Measurements from ENCODE around the gene EFHB. TPM values are rescaled to one million over a fixed set of nuclear protein-coding genes. Genes with fewer than 3 reads are reported as not detected.

The EFHB gene, protein sequence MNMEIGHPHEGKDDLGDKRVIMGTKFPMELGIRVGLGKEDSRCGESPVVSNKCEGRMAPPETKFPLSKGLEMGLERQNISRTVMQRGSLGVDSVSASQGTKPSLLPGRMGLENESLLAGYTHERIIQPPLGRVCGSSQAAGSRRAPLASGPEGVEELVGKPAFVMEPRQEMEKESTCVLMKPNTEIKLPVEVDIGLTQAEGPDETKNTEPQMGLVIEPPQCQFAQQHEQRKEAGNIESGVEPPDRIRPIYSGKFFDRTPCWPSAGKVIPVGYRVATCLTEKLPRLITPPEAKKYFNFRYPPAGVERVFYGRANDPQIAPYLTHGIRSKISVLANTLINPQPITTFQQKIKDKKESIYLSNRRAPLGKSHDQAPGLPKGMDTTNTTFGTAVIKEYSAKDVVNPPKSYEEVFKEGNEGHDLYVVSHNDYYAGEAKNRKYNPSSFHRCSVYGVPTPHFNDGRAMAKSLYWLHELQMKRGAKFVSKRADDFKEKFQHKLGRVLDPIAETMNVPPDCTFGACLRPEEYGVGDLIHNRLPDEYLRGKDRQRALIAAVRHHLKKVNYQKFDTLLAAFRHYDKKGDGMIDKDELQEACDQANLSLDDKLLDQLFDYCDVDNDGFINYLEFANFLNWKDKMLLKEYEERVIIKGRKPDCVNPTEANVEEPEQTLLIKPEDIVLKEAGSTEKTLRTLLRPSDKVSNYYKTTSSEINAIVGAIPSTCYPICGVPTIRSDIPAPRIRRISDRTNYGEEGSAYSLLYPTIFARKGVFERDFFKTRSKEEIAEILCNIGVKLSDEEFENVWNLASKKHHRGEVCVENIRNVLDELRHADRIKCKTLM
- total RNA-seq (2021; ENCODE audit: unreplicated experiment) (0.30 TPM), Bru-seq, nascent RNA (percentile 34 among the genes with signal in this experiment), BruChase-seq, experiment 1, labeled RNA remaining after a 6-hour chase (percentile 20 among the genes with signal in this experiment), BruChase-seq, experiment 2, labeled RNA remaining after a 2-hour chase (percentile 22 among the genes with signal in this experiment)
- 0.80 and 0.90 TPM in 2 replicates for polyA plus RNA-seq (2012)
- long read RNA-seq: 0 reads

DNA sequence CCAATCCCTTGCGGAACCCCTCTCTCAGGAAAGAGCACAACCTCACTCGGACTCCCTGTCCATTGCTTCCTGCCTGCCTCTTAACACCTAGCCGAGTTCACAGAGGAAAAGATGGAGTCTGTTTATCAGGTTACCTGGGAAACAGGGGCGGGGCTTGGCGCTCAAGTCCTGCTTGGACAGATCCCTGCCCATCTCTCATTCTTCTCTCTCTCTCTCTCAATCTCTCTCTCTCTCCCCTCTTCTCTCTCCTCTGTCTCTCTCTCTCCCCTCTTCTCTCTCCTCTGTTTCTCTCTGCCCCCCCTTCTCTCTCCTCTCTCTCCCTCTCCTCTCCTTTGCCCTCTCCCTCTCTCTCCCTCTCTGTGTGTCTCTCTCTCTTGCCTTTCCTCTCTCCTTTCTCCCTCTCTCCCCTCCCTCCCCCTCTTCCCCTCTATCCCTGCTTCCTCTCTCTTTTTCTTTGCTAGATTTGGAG lies at the start of gene EFHB:
Gene EFHB (minus strand): TSS at position 120 of the 469 bp plus-strand sequence. CDS start 199 bp downstream, outside the sequence.
- ATAC-seq (peak; percentile 87), DNase-seq (ENCODE audit: low read depth, low spot score) (peak; percentile 39)
- Histone ChIP-seq H3K4me1 (ENCODE audit: control insufficient read depth in 1 of 2, insufficient read depth in 2 of 2, low read length in 2 of 2) (peaks cover 0 to 16% of the 10 kb centered on the region in 2 experiments; a peak in 2 of 4 replicates), H3K36me3 (ENCODE audit: control insufficient read depth in 1 of 2, insufficient read depth in 2 of 2, low read length in 2 of 2) (no peaks in the 10 kb centered on the region), H4K20me1 (ENCODE audit: insufficient read depth) (no peaks in the 10 kb centered on the region), H3K9me3 (ENCODE audit: control insufficient read depth in 1 of 2, insufficient read depth in 1 of 2, low read depth in 1 of 2, low read length in 2 of 2) (no peaks in the 10 kb centered on the region), H3K27me3 (ENCODE audit: insufficient read depth, low read length) (no peaks in the 10 kb centered on the region), H3K4me2 (ENCODE audit: low read length) (peak within 1 kb of the TSS; percentile 34; the same call in 1 of the 2 replicates), H3K27ac (ENCODE audit: low read depth, low read length) (no peak within 1 kb of the TSS), H2AFZ (ENCODE audit: low read depth, low read length, poor library complexity, severe bottlenecking) (peak within 1 kb of the TSS; percentile 94), H3K9me2 (ENCODE audit: insufficient read depth) (no peaks in the 10 kb centered on the region), H3K79me2 (ENCODE audit: insufficient read depth, low read length) (no peaks in the 10 kb centered on the region), H3K4me3 (replicated peaks in 1 of 2; ENCODE audit: low read depth in 1 of 2, low read length in 2 of 2) (no peak within 1 kb of the TSS), H3K9ac (ENCODE audit: low read length) (no peak within 1 kb of the TSS)
- no peak for TF ChIP-seq EGR1 (IDR thresholded peaks at IDR 0.05; ENCODE audit: low read depth)
- CTCF ChIA-PET: no interaction called here
- no TSS peak for BruUV-seq (replicated peaks)
- POLR2A ChIA-PET: no interaction called here
- RAD21 ChIA-PET (ENCODE audit: low non-redundant PET in 1 of 2, low total read pairs in 2 of 2, uncharacterized antibody in 2 of 2, unreplicated experiment in 2 of 2): no interaction called here
- intact Hi-C loops (cut with micrococcal nuclease): no loop called here

DNA sequence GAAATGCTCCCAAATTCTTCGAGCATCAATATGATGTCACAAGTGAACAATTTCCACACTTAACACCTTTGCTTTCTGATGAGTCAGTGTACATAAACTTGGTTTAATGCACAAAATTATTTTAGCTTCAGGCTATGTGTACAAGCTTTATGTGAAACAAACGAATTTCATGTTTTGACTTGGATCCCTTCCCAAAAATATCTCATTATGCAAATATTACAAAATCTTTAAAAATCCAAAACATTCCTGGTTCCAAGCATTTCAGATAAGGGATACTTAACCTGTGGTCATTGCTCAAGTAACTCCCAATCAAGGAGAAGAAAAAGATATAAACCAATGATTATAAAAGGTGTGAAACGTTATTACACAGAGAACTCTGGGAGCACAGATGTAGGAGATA lies 38.0 kb upstream of the EFHB start:
- DNase-seq (ENCODE audit: low read depth, low spot score): no peak
- TF ChIP-seq RAD21 (IDR thresholded peaks at IDR 0.05; ENCODE audit: low read depth) (no peak), YY1 (IDR thresholded peaks at IDR 0.05; ENCODE audit: extremely low read depth, insufficient replicate concordance, low read depth, low read length) (no peak), CBX3 (IDR thresholded peaks at IDR 0.05; ENCODE audit: low read depth) (no peak), POLR2AphosphoS5 (IDR thresholded peaks at IDR 0.05; ENCODE audit: low read depth, low read length) (no peak), SRF (IDR thresholded peaks at IDR 0.05; ENCODE audit: low read depth) (no peak), ZNF274 (IDR thresholded peaks at IDR 0.05; ENCODE audit: low read depth, low read length) (no peak), TCF7L2 (IDR thresholded peaks at IDR 0.05; ENCODE audit: borderline replicate concordance, extremely low read depth, insufficient read depth, insufficient read length) (no peak), SP1 (IDR thresholded peaks at IDR 0.05; ENCODE audit: low read depth) (no peak), EZH2phosphoT487 (IDR thresholded peaks at IDR 0.05; ENCODE audit: borderline replicate concordance) (no peak)
- TF ChIP-seq, protein P1, sequence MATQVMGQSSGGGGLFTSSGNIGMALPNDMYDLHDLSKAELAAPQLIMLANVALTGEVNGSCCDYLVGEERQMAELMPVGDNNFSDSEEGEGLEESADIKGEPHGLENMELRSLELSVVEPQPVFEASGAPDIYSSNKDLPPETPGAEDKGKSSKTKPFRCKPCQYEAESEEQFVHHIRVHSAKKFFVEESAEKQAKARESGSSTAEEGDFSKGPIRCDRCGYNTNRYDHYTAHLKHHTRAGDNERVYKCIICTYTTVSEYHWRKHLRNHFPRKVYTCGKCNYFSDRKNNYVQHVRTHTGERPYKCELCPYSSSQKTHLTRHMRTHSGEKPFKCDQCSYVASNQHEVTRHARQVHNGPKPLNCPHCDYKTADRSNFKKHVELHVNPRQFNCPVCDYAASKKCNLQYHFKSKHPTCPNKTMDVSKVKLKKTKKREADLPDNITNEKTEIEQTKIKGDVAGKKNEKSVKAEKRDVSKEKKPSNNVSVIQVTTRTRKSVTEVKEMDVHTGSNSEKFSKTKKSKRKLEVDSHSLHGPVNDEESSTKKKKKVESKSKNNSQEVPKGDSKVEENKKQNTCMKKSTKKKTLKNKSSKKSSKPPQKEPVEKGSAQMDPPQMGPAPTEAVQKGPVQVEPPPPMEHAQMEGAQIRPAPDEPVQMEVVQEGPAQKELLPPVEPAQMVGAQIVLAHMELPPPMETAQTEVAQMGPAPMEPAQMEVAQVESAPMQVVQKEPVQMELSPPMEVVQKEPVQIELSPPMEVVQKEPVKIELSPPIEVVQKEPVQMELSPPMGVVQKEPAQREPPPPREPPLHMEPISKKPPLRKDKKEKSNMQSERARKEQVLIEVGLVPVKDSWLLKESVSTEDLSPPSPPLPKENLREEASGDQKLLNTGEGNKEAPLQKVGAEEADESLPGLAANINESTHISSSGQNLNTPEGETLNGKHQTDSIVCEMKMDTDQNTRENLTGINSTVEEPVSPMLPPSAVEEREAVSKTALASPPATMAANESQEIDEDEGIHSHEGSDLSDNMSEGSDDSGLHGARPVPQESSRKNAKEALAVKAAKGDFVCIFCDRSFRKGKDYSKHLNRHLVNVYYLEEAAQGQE (IDR thresholded peaks at IDR 0.05; ENCODE audit: low read depth): no peak
- TF ChIP-seq, protein P2, sequence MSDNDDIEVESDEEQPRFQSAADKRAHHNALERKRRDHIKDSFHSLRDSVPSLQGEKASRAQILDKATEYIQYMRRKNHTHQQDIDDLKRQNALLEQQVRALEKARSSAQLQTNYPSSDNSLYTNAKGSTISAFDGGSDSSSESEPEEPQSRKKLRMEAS (IDR thresholded peaks at IDR 0.05): no peak
- TF ChIP-seq, protein P3, sequence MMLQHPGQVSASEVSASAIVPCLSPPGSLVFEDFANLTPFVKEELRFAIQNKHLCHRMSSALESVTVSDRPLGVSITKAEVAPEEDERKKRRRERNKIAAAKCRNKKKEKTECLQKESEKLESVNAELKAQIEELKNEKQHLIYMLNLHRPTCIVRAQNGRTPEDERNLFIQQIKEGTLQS (IDR thresholded peaks at IDR 0.05): no peak

More for the DNA sequence above, 38.0 kb upstream of the EFHB start:
- intact Hi-C loops (cut with micrococcal nuclease): no loop called here
- no peaks in the 10 kb centered on the region for H3K9me3 ChIP-seq (ENCODE audit: control insufficient read depth in 1 of 2, insufficient read depth in 1 of 2, low read depth in 1 of 2, low read length in 2 of 2)
- no peaks in the 10 kb centered on the region for H3K4me1 ChIP-seq (ENCODE audit: control insufficient read depth in 1 of 2, insufficient read depth in 2 of 2, low read length in 2 of 2)
- ChIA-PET RAD21 (ENCODE audit: low non-redundant PET in 1 of 2, low total read pairs in 2 of 2, uncharacterized antibody in 2 of 2, unreplicated experiment in 2 of 2) (no interaction called here), CTCF (no interaction called here), POLR2A (no interaction called here)
- H3K4me3 ChIP-seq (replicated peaks in 1 of 2; ENCODE audit: low read depth in 1 of 2, low read length in 2 of 2): no peak overlapping the region
- H3K27me3 ChIP-seq (ENCODE audit: insufficient read depth, low read length): no peaks in the 10 kb centered on the region
- no peak overlapping the region for H3K27ac ChIP-seq (ENCODE audit: low read depth, low read length)
- H3K9me2 ChIP-seq (ENCODE audit: insufficient read depth): no peaks in the 10 kb centered on the region
- H3K9ac ChIP-seq (ENCODE audit: low read length): no peak overlapping the region
- peaks cover 4% of the 10 kb centered on the region; the same call in 1 of the 2 replicates for H4K20me1 ChIP-seq (ENCODE audit: insufficient read depth)
- peaks cover 77% of the 10 kb centered on the region for H3K79me2 ChIP-seq (ENCODE audit: insufficient read depth, low read length)
- ATAC-seq: no peak
- H3K4me2 ChIP-seq (ENCODE audit: low read length): no peak overlapping the region
- H2AFZ ChIP-seq (ENCODE audit: low read depth, low read length, poor library complexity, severe bottlenecking): no peak overlapping the region
- no TSS peak for BruUV-seq (replicated peaks)
- H3K36me3 ChIP-seq (ENCODE audit: control insufficient read depth in 1 of 2, insufficient read depth in 2 of 2, low read length in 2 of 2): peaks cover 4 to 8% of the 10 kb centered on the region in 2 experiments; a peak in 3 of 4 replicates
